IMR-90 (cell line): ENCODE data around the gene ANKRD53. TPM values are rescaled to one million over a fixed set of nuclear protein-coding genes. Genes with fewer than 3 reads are reported as not detected.

Experiments used
- ATAC-seq: fragments of 200-7000 bp; cut with Tn5 transposase; 2 replicates; pipeline ENCODE4 v1.9.1; 2020; ENCODE audit warnings: low read depth, mild to moderate bottlenecking, moderate library complexity
- BruUV-seq: library from RNA; stranded (reverse); fragments of 400-500 nt; replicated peaks from 2 replicates; lab custom pipeline; 2021; lab: Mats Ljungman, UMichigan
- CTCF ChIA-PET: fragments of 300-600 bp; formaldehyde crosslinking; extraction: SDS; loops from one replicate; lab custom pipeline; 2021; ENCODE audit warnings: antibody characterized with exemption; lab: Yijun Ruan, JAX
- POLR2A ChIA-PET: fragments of 300-600 bp; sonication (Branson Sonifier 250); formaldehyde crosslinking; loops from one replicate; lab custom pipeline; 2022; ENCODE audit warnings: antibody characterized with exemption; ENCODE audit not compliant: unreplicated experiment; lab: Charles Lee
- DNase-seq: peaks from one replicate; pipeline ENCODE4 v3.0.0; 2013
- H2AFZ ChIP-seq: replicated peaks from 2 replicates; pipeline ENCODE3; 2013; ENCODE audit warnings: low read length, mild to moderate bottlenecking; ENCODE audit not compliant: poor library complexity
- H2AK5ac ChIP-seq: 2 replicates; pipeline ENCODE4 v1.6.1; 2013; ENCODE audit warnings: low read depth, low read length, inconsistent platforms
- H2AK9ac ChIP-seq: replicated peaks from 2 replicates; pipeline ENCODE3; 2013; ENCODE audit warnings: mild to moderate bottlenecking, low read depth, low read length, moderate library complexity; ENCODE audit not compliant: poor library complexity
- H2BK120ac ChIP-seq: 2 replicates; pipeline ENCODE4 v1.6.1; 2013; ENCODE audit warnings: low read depth, low read length, inconsistent platforms
- H2BK15ac ChIP-seq: 3 replicates; pipeline ENCODE4 v1.6.1; 2013; ENCODE audit warnings: low read depth, low read length, inconsistent platforms
- H2BK20ac ChIP-seq: 2 replicates; pipeline ENCODE4 v1.6.1; 2013; ENCODE audit warnings: low read depth, mild to moderate bottlenecking, inconsistent platforms, low read length, moderate library complexity
- H2BK5ac ChIP-seq: 2 replicates; pipeline ENCODE4 v1.6.1; 2013; ENCODE audit warnings: mild to moderate bottlenecking, low read depth, low read length, inconsistent platforms; ENCODE audit not compliant: poor library complexity, severe bottlenecking
- H3K14ac ChIP-seq: replicated peaks from 2 replicates; pipeline ENCODE4 v1.6.1; 2013; ENCODE audit warnings: low read depth, low read length, inconsistent platforms
- H3K18ac ChIP-seq: 2 replicates; pipeline ENCODE4 v1.6.1; 2013; ENCODE audit warnings: low read depth, low read length, control low read depth
- H3K23ac ChIP-seq: 2 replicates; pipeline ENCODE4 v1.6.1; 2013; ENCODE audit warnings: low read depth, low read length, inconsistent platforms
- H3K27ac ChIP-seq: 2 replicates; pipeline ENCODE4 v1.5.1; 2013; ENCODE audit warnings: mild to moderate bottlenecking, control low read depth, low read length; ENCODE audit not compliant: insufficient read depth
- H3K27me3 ChIP-seq: 2 replicates; pipeline ENCODE4 v1.6.1; 2013; ENCODE audit warnings: low read length; ENCODE audit not compliant: control insufficient read depth, insufficient read depth
- H3K36me3 ChIP-seq: 2 replicates; pipeline ENCODE4 v1.6.1; 2013; ENCODE audit warnings: low read length, mixed read lengths; ENCODE audit not compliant: control insufficient read depth, insufficient read depth
- H3K4ac ChIP-seq: 2 replicates; pipeline ENCODE4 v1.6.1; 2013; ENCODE audit warnings: low read depth, low read length, inconsistent platforms
- H3K4me1 ChIP-seq: 2 replicates; pipeline ENCODE4 v1.6.1; 2013; ENCODE audit warnings: low read length, mixed read lengths; ENCODE audit not compliant: control insufficient read depth, insufficient read depth
- H3K4me2 ChIP-seq: 2 replicates; pipeline ENCODE4 v1.6.1; 2013; ENCODE audit warnings: low read depth, mild to moderate bottlenecking, control low read depth, low read length, moderate library complexity
- H3K4me3 ChIP-seq: 2 replicates; pipeline ENCODE4 v1.5.1; 2013; ENCODE audit warnings: low read depth, mild to moderate bottlenecking, control low read depth, low read length, moderate library complexity; ENCODE audit not compliant: insufficient read depth
- H3K56ac ChIP-seq: 2 replicates; pipeline ENCODE4 v1.6.1; 2013; ENCODE audit warnings: low read length, inconsistent platforms; ENCODE audit not compliant: insufficient read depth; ENCODE audit errors: extremely low read depth
- H3K79me1 ChIP-seq, 2 experiments: 2 replicates each; pipeline ENCODE4 v1.6.1; 2013; ENCODE audit warnings: low read length in 2 of 2, inconsistent platforms in 1 of 2, low read depth in 1 of 2
- H3K9ac ChIP-seq: 2 replicates; pipeline ENCODE4 v1.6.1; 2013; ENCODE audit warnings: low read depth, low read length, control low read depth
- H3K9me1 ChIP-seq: 2 replicates; pipeline ENCODE4 v1.6.1; 2013; ENCODE audit warnings: low read length, inconsistent platforms; ENCODE audit not compliant: insufficient read depth
- H3K9me3 ChIP-seq: 2 replicates; pipeline ENCODE4 v1.6.1; 2013; ENCODE audit warnings: low read length; ENCODE audit not compliant: control insufficient read depth, insufficient read depth
- H4K20me1 ChIP-seq: 2 replicates; pipeline ENCODE4 v1.6.1; 2013; ENCODE audit warnings: low read length, inconsistent platforms; ENCODE audit not compliant: insufficient read depth
- H4K5ac ChIP-seq: 2 replicates; pipeline ENCODE4 v1.6.1; 2013; ENCODE audit warnings: mild to moderate bottlenecking, low read depth, low read length, control low read depth
- H4K8ac ChIP-seq, 2 experiments: 2 replicates each; pipeline ENCODE4 v1.6.1; 2013; ENCODE audit warnings: low read depth in 2 of 2, low read length in 2 of 2, control low read depth in 1 of 2, inconsistent platforms in 1 of 2
- H4K91ac ChIP-seq: 2 replicates; pipeline ENCODE4 v1.6.1; 2013; ENCODE audit warnings: low read depth, low read length, inconsistent platforms; ENCODE audit not compliant: insufficient read depth
- BHLHE40 ChIP-seq: fragments of 150-350 bp; IDR thresholded peaks from 2 replicates; pipeline ENCODE4 v1.6.1; 2016; ENCODE audit warnings: mild to moderate bottlenecking, low read depth, low read length
- CEBPB ChIP-seq: IDR thresholded peaks from 2 replicates; pipeline ENCODE4 v1.6.1; 2012; ENCODE audit warnings: low read depth, low read length, improper control_type of control experiment
- CHD1 ChIP-seq: IDR thresholded peaks from 2 replicates; pipeline ENCODE4 v1.6.1; 2012; ENCODE audit warnings: low read depth, low read length, improper control_type of control experiment
- FOS ChIP-seq: fragments of 150-350 bp; IDR thresholded peaks from 2 replicates; pipeline ENCODE4 v1.6.1; 2016; ENCODE audit warnings: low read depth, low read length
- MAFK ChIP-seq: IDR thresholded peaks from 2 replicates; pipeline ENCODE4 v1.6.1; 2012; ENCODE audit warnings: low read depth, low read length, improper control_type of control experiment
- MAZ ChIP-seq: IDR thresholded peaks from 2 replicates; pipeline ENCODE4 v1.6.1; 2012; ENCODE audit warnings: low read depth, mild to moderate bottlenecking, low read length, improper control_type of control experiment, moderate library complexity, borderline replicate concordance
- MXI1 ChIP-seq: IDR thresholded peaks from 2 replicates; pipeline ENCODE4 v1.6.1; 2012; ENCODE audit warnings: low read depth, mild to moderate bottlenecking, low read length, moderate library complexity, borderline replicate concordance
- NFE2L2 ChIP-seq: fragments of 150-350 bp; IDR thresholded peaks from 2 replicates; pipeline ENCODE4 v1.6.1; 2016; ENCODE audit warnings: low read depth, mild to moderate bottlenecking, low read length
- POLR2A ChIP-seq: IDR thresholded peaks from 2 replicates; pipeline ENCODE4 v1.6.1; 2012; ENCODE audit warnings: mild to moderate bottlenecking, low read depth, low read length
- RAD21 ChIP-seq: IDR thresholded peaks from 2 replicates; pipeline ENCODE4 v1.6.1; 2012; ENCODE audit warnings: low read length, improper control_type of control experiment
- RFX5 ChIP-seq: IDR thresholded peaks from 2 replicates; pipeline ENCODE4 v1.8.0; 2012; ENCODE audit warnings: low read depth, mild to moderate bottlenecking, low read length, moderate library complexity
- SMC3 ChIP-seq: fragments of 150-350 bp; IDR thresholded peaks from 2 replicates; pipeline ENCODE4 v1.6.1; 2016; ENCODE audit warnings: low read depth, mild to moderate bottlenecking, antibody characterized with exemption, low read length, moderate library complexity
- USF2 ChIP-seq: fragments of 150-350 bp; IDR thresholded peaks from 2 replicates; pipeline ENCODE4 v1.6.1; 2017; ENCODE audit warnings: mild to moderate bottlenecking, antibody characterized with exemption, low read length, low read depth
- WGBS, 2 experiments: methylation state at CpG; one replicate each; pipeline versions ENCODE4 v1.1.5 to v1.1.7; 2013; ENCODE audit warnings: missing lambda C conversion rate in 2 of 2; ENCODE audit not compliant: insufficient read length in 1 of 2; ENCODE audit errors: extremely low coverage in 2 of 2; 5-methylcytosine and 5-hydroxymethylcytosine counted together
- dilution Hi-C: fragments of 300-500 bp; cut with HindIII; formaldehyde crosslinking; loops from one replicate; pipeline ENCODE4 v1.14.3; 2018; ENCODE audit warnings: low sequenced_read_pairs; ENCODE audit not compliant: unreplicated experiment
- in situ Hi-C: fragments of 300-500 bp; cut with MboI; formaldehyde crosslinking; loops from 3 replicates; pipeline ENCODE4 v1.14.3; 2019; ENCODE audit warnings: low sequenced_read_pairs, inconsistent platforms, mixed read lengths
- intact Hi-C: fragments of 100-400 bp; cut with micrococcal nuclease; formaldehyde crosslinking; loops from 2 replicates; pipeline ENCODE4 v1.10.0; 2022
- polyA plus RNA-seq, 3 experiments: library from polyadenylated mRNA; depleted of rRNA; stranded (reverse); fragments of >200 nt; gene quantifications; 2 replicates each; pipeline ENCODE4 v1.2.3, GENCODE V29; 2012; ENCODE audit warnings: low replicate concordance in 1 of 3
- total RNA-seq: library from RNA; depleted of rRNA; stranded (reverse); fragments of >200 nt; gene quantifications from 2 replicates; pipeline ENCODE4 v1.2.3, GENCODE V29; 2012
- TF ChIP-seq, protein P1 (sequence below): conservative IDR thresholded peaks from 2 replicates; pipeline ENCODE4 v1.5.1; 2012; ENCODE audit warnings: mild to moderate bottlenecking, low read depth, low read length, improper control_type of control experiment
- TF ChIP-seq, protein P2 (sequence below): fragments of 150-350 bp; IDR thresholded peaks from 2 replicates; pipeline ENCODE4 v1.6.1; 2016; ENCODE audit warnings: low read depth, mild to moderate bottlenecking, low read length, moderate library complexity, borderline replicate concordance

Gene ANKRD53
- total and polyA plus RNA-seq, 2 of the 4 experiments (the other 2 are of a cell fraction): 0.54 to 1.0 TPM

- dilution Hi-C loops: no loop called here
- Histone ChIP-seq H4K91ac (no peak overlapping the region), H4K5ac (no peak overlapping the region), H3K4me1 (peaks cover 3% of the 10 kb centered on the region; the same call in 1 of the 2 replicates), H3K4me2 (no peak overlapping the region), H3K9me1 (peaks cover 4% of the 10 kb centered on the region; the same call in 1 of the 2 replicates), H2BK15ac (no peak overlapping the region), H2AK9ac (no peak overlapping the region), H3K79me1 (peaks cover 9 to 17% of the 10 kb centered on the region in 2 experiments), H2AFZ (no peak overlapping the region), H3K36me3 (peaks cover 48% of the 10 kb centered on the region), H4K8ac (no peak overlapping the region), H3K9ac (no peak overlapping the region), H2AK5ac (no peak overlapping the region), H3K18ac (no peak overlapping the region), H3K9me3 (no peaks in the 10 kb centered on the region), H2BK120ac (no peak overlapping the region), H3K4ac (no peak overlapping the region), H2BK5ac (no peak overlapping the region), H3K14ac (no peak overlapping the region), H3K56ac (no peak overlapping the region), H3K23ac (no peak overlapping the region), H3K4me3 (no peak overlapping the region), H4K20me1 (peaks cover 15% of the 10 kb centered on the region), H3K27me3 (no peaks in the 10 kb centered on the region), H3K27ac (no peak overlapping the region), H2BK20ac (no peak overlapping the region)
- ChIA-PET POLR2A (no interaction called here), CTCF (no interaction called here)
- TF ChIP-seq MAZ: no peak
- TF ChIP-seq RFX5: no peak
- no peak for TF ChIP-seq FOS
- TF ChIP-seq CHD1: no peak
- TF ChIP-seq NFE2L2: no peak
- no peak for TF ChIP-seq RAD21
- TF ChIP-seq BHLHE40: no peak
- TF ChIP-seq, protein P1, sequence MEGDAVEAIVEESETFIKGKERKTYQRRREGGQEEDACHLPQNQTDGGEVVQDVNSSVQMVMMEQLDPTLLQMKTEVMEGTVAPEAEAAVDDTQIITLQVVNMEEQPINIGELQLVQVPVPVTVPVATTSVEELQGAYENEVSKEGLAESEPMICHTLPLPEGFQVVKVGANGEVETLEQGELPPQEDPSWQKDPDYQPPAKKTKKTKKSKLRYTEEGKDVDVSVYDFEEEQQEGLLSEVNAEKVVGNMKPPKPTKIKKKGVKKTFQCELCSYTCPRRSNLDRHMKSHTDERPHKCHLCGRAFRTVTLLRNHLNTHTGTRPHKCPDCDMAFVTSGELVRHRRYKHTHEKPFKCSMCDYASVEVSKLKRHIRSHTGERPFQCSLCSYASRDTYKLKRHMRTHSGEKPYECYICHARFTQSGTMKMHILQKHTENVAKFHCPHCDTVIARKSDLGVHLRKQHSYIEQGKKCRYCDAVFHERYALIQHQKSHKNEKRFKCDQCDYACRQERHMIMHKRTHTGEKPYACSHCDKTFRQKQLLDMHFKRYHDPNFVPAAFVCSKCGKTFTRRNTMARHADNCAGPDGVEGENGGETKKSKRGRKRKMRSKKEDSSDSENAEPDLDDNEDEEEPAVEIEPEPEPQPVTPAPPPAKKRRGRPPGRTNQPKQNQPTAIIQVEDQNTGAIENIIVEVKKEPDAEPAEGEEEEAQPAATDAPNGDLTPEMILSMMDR: no peak
- TF ChIP-seq MXI1: no peak
- no peak for TF ChIP-seq USF2
- TF ChIP-seq MAFK: no peak
- TF ChIP-seq SMC3: no peak
- TF ChIP-seq CEBPB: no peak
- TF ChIP-seq, protein P2, sequence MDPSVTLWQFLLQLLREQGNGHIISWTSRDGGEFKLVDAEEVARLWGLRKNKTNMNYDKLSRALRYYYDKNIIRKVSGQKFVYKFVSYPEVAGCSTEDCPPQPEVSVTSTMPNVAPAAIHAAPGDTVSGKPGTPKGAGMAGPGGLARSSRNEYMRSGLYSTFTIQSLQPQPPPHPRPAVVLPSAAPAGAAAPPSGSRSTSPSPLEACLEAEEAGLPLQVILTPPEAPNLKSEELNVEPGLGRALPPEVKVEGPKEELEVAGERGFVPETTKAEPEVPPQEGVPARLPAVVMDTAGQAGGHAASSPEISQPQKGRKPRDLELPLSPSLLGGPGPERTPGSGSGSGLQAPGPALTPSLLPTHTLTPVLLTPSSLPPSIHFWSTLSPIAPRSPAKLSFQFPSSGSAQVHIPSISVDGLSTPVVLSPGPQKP: no peak
- TF ChIP-seq POLR2A: no peak
- intact Hi-C loops: no loop called here
- BruUV-seq: no TSS peak
- no peak for ATAC-seq
- in situ Hi-C loops: loop anchor here (10.0 kb wide), 1 partner anchor 693 kb away; the partner anchor contains the start of gene SNRPG
- 25% methylated on average over 1 of the region's 4 CpGs; no CpG with 5 or more reads in 1 of the 2 experiments for WGBS, 2 experiments
- DNase-seq: no peak
Measured at GRCh38 chr2:70988151-70988550, 9.7 kb downstream of the ANKRD53 start.
